ENCODE results near the gene WHRN.

The WHRN gene

DNA sequence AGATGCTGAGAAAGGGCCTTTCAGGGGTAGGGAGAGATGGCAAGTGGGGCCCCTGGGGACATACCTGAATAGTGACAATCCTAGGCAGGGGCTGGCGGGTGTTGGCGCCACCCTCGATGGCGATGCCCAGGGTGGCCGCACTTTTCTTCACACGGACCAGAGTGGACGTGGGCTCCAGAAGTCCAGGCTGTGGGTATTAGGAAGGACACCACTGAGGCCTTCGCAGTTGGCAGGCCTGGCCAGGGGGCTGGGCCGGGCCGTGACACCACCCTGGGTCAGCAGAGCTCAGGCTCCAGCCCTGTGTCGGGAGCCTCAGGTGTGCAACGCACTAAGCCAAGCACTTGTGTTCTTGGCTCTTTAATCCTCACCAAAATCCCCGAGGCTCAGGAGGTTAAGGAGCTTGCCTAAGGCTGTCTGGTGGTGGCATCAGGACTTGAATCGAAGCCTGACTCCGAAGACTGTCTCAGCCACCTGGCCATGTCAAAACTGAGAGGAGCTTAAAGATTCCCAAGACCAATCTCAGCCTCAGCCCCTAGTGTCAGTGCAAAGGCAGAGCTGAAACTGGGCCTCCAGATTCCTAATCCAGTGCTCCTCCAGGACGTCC is 102.0 kb downstream of the WHRN start:
- H3K4me1 Mint-ChIP-seq: peaks cover 11% of the 10 kb centered on the region
- H3K27ac Mint-ChIP-seq: no peak overlapping the region
- H3K4me3 Mint-ChIP-seq: no peak overlapping the region
- peaks cover 10% of the 10 kb centered on the region for H3K27me3 Mint-ChIP-seq (ENCODE audit: low read depth, poor library complexity)
- no peaks in the 10 kb centered on the region for H3K36me3 Mint-ChIP-seq (ENCODE audit: low read depth)
- H3K9me3 Mint-ChIP-seq: no peaks in the 10 kb centered on the region
- no peak for DNase-seq
- TF ChIP-seq, protein P1, sequence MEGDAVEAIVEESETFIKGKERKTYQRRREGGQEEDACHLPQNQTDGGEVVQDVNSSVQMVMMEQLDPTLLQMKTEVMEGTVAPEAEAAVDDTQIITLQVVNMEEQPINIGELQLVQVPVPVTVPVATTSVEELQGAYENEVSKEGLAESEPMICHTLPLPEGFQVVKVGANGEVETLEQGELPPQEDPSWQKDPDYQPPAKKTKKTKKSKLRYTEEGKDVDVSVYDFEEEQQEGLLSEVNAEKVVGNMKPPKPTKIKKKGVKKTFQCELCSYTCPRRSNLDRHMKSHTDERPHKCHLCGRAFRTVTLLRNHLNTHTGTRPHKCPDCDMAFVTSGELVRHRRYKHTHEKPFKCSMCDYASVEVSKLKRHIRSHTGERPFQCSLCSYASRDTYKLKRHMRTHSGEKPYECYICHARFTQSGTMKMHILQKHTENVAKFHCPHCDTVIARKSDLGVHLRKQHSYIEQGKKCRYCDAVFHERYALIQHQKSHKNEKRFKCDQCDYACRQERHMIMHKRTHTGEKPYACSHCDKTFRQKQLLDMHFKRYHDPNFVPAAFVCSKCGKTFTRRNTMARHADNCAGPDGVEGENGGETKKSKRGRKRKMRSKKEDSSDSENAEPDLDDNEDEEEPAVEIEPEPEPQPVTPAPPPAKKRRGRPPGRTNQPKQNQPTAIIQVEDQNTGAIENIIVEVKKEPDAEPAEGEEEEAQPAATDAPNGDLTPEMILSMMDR (IDR thresholded peaks at IDR 0.05): no peak

GRCh38 chr9:114401344-114401743 is 103.9 kb downstream of the WHRN start:
- Mint-ChIP-seq H3K9me3 (no peaks in the 10 kb centered on the region), H3K27ac (peak overlapping the region; percentile 73), H3K27me3 (ENCODE audit: low read depth, poor library complexity) (peaks cover 15% of the 10 kb centered on the region), H3K36me3 (ENCODE audit: low read depth) (no peaks in the 10 kb centered on the region), H3K4me1 (peaks cover 24% of the 10 kb centered on the region), H3K4me3 (no peak overlapping the region)
- TF ChIP-seq, protein P1 (IDR thresholded peaks at IDR 0.05): no peak
- no peak for DNase-seq

GRCh38 chr9:114400772-114401171 is 104.5 kb downstream of the WHRN start:
- Mint-ChIP-seq H3K27ac (no peak overlapping the region), H3K4me1 (peaks cover 29% of the 10 kb centered on the region), H3K27me3 (ENCODE audit: low read depth, poor library complexity) (peaks cover 15% of the 10 kb centered on the region), H3K36me3 (ENCODE audit: low read depth) (no peaks in the 10 kb centered on the region), H3K9me3 (no peaks in the 10 kb centered on the region), H3K4me3 (no peak overlapping the region)
- DNase-seq: no peak
- TF ChIP-seq, protein P1 (IDR thresholded peaks at IDR 0.05): no peak

- no peaks in the 10 kb centered on the region for H3K36me3 Mint-ChIP-seq (ENCODE audit: low read depth)
- H3K4me3 Mint-ChIP-seq: no peak overlapping the region
- no peak for DNase-seq
- H3K27ac Mint-ChIP-seq: no peak overlapping the region
- peaks cover 15% of the 10 kb centered on the region for H3K27me3 Mint-ChIP-seq (ENCODE audit: low read depth, poor library complexity)
- TF ChIP-seq, protein P1 (IDR thresholded peaks at IDR 0.05): no peak
- peaks cover 35% of the 10 kb centered on the region for H3K4me1 Mint-ChIP-seq
- H3K9me3 Mint-ChIP-seq: no peaks in the 10 kb centered on the region
These were observed 105.1 kb downstream of the WHRN start for GRCh38 chr9:114400219-114400618.

DNA sequence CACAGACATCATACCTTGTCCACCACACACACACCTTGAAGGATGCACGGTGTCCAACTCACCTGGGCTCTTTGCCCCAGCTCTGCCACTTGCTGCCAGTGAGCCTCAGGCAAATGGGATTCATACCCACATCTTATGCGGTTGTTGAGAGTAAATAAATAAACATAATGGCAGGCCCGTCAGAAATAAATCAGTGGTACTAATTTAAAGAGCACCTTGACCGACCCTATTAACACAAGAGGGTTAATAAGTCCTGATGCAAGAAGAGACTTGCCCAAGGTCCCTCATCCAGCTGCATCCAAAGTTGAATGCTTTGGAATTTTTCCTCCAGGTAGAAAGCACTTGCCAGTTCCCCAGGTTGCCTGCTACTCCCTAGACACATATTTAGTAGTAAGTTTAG is 105.9 kb downstream of the WHRN start:
- Mint-ChIP-seq H3K27me3 (ENCODE audit: low read depth, poor library complexity) (peaks cover 15% of the 10 kb centered on the region), H3K4me3 (no peak overlapping the region), H3K27ac (no peak overlapping the region), H3K36me3 (ENCODE audit: low read depth) (no peaks in the 10 kb centered on the region), H3K9me3 (no peaks in the 10 kb centered on the region), H3K4me1 (peaks cover 42% of the 10 kb centered on the region)
- no peak for DNase-seq
- TF ChIP-seq, protein P1 (IDR thresholded peaks at IDR 0.05): no peak

Data from nephron progenitor cell (in vitro differentiated cells).